Esophagus (tissue), 2 donors: ENCODE data around the gene IRF5. TPM values are rescaled to one million over a fixed set of nuclear protein-coding genes. Genes with fewer than 3 reads are reported as not detected.

ENCODE experiments used
- H3K27ac ChIP-seq, 2 donors: one replicate each; pipeline ENCODE4 v1.5.1; 2013; ENCODE audit warnings: low read depth in 2 of 2, mild to moderate bottlenecking in 2 of 2, inconsistent platforms in 1 of 2, low read length in 1 of 2, moderate library complexity in 1 of 2
- H3K27me3 ChIP-seq, 2 donors: one replicate each; pipeline ENCODE4 v1.6.1; 2013; ENCODE audit warnings: low read length in 2 of 2, control low read depth in 1 of 2, mild to moderate bottlenecking in 1 of 2; ENCODE audit not compliant: insufficient read depth in 2 of 2, control insufficient read depth in 1 of 2
- H3K36me3 ChIP-seq, 2 donors: one replicate each; pipeline ENCODE4 v1.6.1; 2013; ENCODE audit warnings: low read length in 1 of 2; ENCODE audit not compliant: control insufficient read depth in 2 of 2, insufficient read depth in 2 of 2
- H3K4me1 ChIP-seq, 2 donors: one replicate each; pipeline ENCODE4 v1.6.1; 2013; ENCODE audit warnings: low read length in 1 of 2; ENCODE audit not compliant: control insufficient read depth in 2 of 2, insufficient read depth in 2 of 2
- H3K4me3 ChIP-seq, 2 donors: one replicate each; pipeline ENCODE4 v1.5.1; 2013; ENCODE audit warnings: low read length in 2 of 2, mild to moderate bottlenecking in 2 of 2, low read depth in 1 of 2, moderate library complexity in 1 of 2
- H3K9me3 ChIP-seq, 2 donors: one replicate each; pipeline ENCODE4 v1.6.1; 2013; ENCODE audit warnings: mild to moderate bottlenecking in 2 of 2, low read depth in 1 of 2, low read length in 1 of 2, moderate library complexity in 1 of 2; ENCODE audit not compliant: control insufficient read depth in 2 of 2, insufficient read depth in 1 of 2
- WGBS, 2 donors: extraction: QIAGEN DNeasy Blood & Tissue Kit; methylation state at CpG; one replicate each; pipeline ENCODE4 v1.1.7; 2013; 5-methylcytosine and 5-hydroxymethylcytosine counted together
- polyA plus RNA-seq, 2 donors: library from polyadenylated mRNA; stranded (reverse); fragments of 200-250 nt; gene quantifications; one replicate each; pipeline ENCODE4 v1.2.3, GENCODE V29; 2013
- donor health status: healthy with polysubstance abuse.
- donor health status: Bipolar disorder and iron deficiency.

The IRF5 gene, protein sequence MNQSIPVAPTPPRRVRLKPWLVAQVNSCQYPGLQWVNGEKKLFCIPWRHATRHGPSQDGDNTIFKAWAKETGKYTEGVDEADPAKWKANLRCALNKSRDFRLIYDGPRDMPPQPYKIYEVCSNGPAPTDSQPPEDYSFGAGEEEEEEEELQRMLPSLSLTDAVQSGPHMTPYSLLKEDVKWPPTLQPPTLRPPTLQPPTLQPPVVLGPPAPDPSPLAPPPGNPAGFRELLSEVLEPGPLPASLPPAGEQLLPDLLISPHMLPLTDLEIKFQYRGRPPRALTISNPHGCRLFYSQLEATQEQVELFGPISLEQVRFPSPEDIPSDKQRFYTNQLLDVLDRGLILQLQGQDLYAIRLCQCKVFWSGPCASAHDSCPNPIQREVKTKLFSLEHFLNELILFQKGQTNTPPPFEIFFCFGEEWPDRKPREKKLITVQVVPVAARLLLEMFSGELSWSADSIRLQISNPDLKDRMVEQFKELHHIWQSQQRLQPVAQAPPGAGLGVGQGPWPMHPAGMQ
- polyA plus RNA-seq, result 10 to 100 TPM; 10.6 to 14.5 TPM

DNA sequence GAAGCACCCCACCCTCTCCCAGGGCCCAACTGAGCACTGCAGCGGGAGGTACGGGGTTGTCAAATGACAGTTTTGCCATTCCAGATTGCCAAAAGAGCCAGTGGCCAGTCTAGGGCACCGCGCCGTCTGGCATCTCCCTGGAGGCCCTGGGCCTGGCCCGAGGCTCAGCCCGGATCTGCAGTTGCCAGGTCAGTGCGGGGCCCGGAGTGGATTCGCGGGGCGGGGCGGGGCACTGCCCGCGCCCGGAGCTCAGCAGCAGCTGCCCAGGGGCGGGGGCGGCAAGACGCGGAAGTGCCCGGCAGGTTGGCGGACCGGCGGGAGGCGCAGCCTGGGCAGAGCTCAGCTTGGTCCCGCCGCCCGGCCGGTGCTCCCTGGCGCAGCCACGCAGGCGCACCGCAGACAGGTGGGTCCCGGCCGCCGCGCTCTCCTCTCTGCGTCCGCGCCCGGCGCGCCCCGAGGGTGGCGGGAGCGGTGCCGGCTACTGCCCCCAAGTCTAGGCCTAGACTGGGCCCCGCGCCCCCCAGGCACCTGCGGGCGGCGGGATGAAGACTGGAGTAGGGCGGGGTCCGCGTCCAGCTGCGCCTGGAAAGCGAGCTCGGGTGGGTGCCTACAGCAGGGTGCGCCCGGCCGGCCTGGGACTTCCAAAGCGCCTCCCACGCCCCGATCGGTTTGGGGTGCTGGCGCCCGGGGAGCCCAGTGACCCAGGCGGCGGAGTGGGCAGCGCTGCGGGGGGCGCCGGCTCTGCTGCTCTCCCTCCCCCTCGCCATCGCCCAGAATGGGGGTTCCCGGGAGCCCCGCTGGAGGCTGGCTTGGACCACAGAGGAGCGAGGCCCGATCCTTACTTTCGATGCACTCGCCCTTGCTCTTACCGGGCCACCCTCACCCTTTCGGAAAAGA lies at the start of gene IRF5:
Gene IRF5 (plus strand): TSS at position 281 of the 897 bp plus-strand sequence. CDS start 4,155 bp downstream, outside the sequence.
- peak within 1 kb of the TSS; percentile 40 to 55 for H3K27ac ChIP-seq
- H3K36me3 ChIP-seq, result no peaks in the 10 kb centered on the region
- no peaks in the 10 kb centered on the region for H3K27me3 ChIP-seq
- 1 to 3% methylated on average over 46 to 83 of the region's 83 CpGs for WGBS, 2 donors
- H3K4me3 ChIP-seq, result peak within 1 kb of the TSS; percentile 69 to 74
- H3K9me3 ChIP-seq, result no peaks in the 10 kb centered on the region
- H3K4me1 ChIP-seq, result peaks cover 4 to 16% of the 10 kb centered on the region in 2 donors

DNA sequence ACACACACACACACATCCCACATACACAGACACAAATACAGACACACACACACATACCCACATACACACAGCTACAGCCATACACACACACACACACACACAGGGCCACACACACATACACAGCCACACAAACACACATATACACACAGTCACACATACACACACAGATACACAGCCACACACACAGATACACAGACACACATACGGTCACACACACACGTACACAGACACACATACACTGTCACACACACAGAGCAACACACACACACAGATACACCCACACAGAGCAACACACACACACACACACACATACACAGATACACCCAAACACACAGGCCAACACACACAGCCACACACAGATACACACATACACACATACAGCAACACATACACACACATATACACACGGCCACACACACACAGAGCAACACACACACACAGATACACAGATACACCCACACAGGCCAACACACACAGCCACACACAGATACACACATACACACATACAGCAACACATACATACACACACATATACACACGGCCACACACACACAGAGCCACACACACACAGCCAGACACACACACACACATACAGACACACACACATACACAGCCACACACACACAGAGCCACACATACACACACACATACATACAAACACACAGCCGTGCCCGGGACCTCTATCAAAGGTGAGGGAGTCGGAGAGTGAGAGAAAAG lies 49.5 kb upstream of the IRF5 start:
- peaks cover 0 to 3% of the 10 kb centered on the region in 2 donors for H3K27me3 ChIP-seq

DNA sequence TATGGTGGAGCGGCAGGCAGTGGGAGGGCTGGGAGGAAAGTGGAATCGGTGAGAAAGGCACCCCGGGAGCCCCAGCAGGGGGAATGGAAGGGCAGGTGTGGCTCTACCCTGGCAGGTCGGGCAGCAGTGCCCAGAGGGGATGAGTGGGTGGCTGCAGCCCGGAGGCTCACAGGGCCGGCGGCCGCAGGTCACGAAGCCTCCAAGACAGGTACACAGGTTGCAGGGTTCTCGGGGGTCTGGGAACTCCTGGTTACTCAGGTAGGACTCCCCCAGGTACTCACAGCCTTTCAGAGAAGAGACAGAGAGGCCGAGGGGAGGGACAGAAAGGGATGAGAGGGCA lies 49.0 kb upstream of the IRF5 start:
- peaks cover 4 to 25% of the 10 kb centered on the region in 2 donors for H3K4me1 ChIP-seq
- H3K36me3 ChIP-seq, result no peaks in the 10 kb centered on the region
- WGBS, 2 donors, result 63 to 70% methylated on average over 11 of the region's 11 CpGs
- H3K9me3 ChIP-seq, result no peaks in the 10 kb centered on the region
- H3K4me3 ChIP-seq, result no peak overlapping the region
- no peak overlapping the region for H3K27ac ChIP-seq
- peaks cover 0 to 3% of the 10 kb centered on the region in 2 donors for H3K27me3 ChIP-seq

More for the DNA sequence above, 49.5 kb upstream of the IRF5 start:
- Histone ChIP-seq H3K9me3 (no peaks in the 10 kb centered on the region), H3K4me3 (no peak overlapping the region), H3K27ac (no peak overlapping the region), H3K36me3 (no peaks in the 10 kb centered on the region), H3K4me1 (peaks cover 4 to 20% of the 10 kb centered on the region in 2 donors)
- 82 to 83% methylated on average over 7 of the region's 7 CpGs for WGBS, 2 donors

DNA sequence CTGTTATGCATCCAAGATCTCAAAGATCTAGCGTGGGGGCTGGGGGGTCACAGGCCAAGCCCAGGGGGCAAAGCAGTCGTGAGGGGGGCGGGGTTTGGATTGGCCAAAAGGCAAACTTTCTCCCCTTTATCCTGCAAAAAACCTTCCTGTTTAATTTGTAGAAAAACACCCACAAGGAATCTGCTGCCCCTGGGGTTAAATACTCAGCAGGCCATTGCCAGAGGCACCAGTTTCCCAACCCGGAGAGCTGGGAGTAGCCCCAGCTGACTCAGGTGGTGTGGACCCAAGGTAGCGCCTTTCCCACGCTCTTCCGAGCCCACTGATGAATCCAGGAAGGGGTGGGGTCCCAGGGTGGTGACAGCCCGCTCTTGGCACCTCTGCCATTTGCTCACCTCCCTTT lies 48.6 kb upstream of the IRF5 start:
- Histone ChIP-seq H3K9me3 (no peaks in the 10 kb centered on the region), H3K27ac (no peak overlapping the region), H3K36me3 (no peaks in the 10 kb centered on the region), H3K4me3 (no peak overlapping the region), H3K27me3 (peaks cover 0 to 3% of the 10 kb centered on the region in 2 donors), H3K4me1 (peaks cover 4 to 27% of the 10 kb centered on the region in 2 donors)
- 55 to 68% methylated on average over 8 of the region's 8 CpGs for WGBS, 2 donors

DNA sequence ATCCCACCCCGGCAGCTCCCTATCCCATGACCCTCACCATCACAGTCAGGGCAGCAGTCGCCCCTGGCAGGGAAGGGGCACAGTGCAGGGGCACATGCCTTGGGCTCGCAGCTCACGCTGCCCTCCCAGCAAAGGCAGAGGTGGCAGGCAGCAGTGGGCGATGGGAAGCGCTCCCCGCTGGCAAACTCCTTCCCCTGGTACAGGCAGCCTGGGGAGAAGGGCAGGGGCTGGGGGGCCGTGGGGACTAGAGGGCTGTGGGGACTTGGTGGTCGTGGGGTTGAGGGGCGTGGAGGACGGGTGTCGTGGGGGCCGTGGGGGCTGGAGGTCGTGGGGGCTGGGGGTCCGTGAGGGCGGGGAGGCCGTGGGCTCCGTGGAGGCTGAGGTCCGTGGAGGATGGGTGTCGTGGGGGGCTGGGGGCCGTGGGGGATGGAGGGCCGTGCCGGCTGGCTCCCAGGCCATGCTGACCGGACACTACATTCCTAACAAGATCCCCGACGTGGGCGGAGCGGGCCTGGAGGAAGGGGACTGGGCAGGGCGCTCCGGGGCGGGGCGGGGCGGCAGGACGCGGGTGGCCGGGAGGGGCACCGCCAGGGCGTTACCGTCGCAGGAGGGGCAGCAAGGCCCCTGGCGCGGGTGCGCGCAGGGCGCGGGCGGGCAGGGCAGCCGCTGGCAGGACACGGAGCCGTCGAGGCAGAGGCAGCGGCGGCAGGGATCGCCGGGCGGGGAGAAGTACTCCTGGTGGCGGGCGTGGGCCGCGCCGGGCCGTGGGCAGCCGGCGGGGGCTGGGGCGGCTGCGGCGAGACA lies 47.2 kb upstream of the IRF5 start:
- Histone ChIP-seq H3K9me3 (no peaks in the 10 kb centered on the region), H3K4me3 (peak overlapping the region; percentile 35 to 61), H3K36me3 (no peaks in the 10 kb centered on the region), H3K27ac (peak overlapping the region; percentile 36 to 78), H3K27me3 (peaks cover 0 to 3% of the 10 kb centered on the region in 2 donors), H3K4me1 (peaks cover 4 to 27% of the 10 kb centered on the region in 2 donors)
- 24 to 25% methylated on average over 39 to 67 of the region's 67 CpGs for WGBS, 2 donors

DNA sequence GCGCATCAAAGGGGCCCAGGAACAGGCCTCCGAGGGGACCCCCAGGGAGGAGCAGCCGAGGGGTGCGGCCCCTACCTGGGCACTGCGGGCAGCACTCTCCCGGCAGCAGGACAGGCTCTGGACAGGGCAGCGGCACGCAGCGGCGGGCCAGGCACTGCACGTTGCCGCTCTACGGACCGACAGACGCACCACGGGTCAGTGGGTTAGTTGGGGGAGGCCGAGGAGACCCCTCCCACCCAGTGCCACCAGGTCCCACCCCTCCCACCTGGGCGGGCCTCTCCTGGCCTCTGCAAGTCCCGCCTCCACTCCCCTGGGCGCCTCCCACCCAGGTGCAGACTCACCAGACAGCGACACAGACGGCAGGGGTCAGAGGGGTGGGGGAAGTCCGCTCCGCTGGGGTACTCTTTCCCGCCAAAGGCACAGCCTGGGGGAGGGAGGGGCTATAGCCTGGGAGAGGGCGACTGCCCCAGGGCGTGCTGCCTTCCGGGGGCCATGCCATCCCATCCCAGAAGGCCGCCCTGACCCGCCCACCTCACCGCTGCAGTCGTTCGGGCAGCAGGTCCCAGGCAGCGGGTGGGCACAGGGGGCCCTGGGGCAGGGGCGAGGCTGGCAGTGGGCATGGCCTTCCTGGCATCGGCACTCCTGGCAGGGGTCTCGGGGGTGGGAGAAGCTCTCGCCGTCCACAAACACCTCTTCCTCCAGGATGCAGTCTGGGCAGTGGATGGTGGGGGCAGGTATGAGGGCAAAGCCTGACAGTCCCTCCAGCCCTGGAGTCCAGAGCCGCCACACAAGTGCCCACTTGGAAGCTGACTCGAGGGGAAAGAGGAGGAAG lies 46.4 kb upstream of the IRF5 start:
- WGBS, 2 donors, result 30 to 35% methylated on average over 36 to 41 of the region's 41 CpGs
- Histone ChIP-seq H3K27ac (peak overlapping the region; percentile 36 to 78), H3K27me3 (peaks cover 0 to 3% of the 10 kb centered on the region in 2 donors), H3K4me3 (peak overlapping the region; percentile 35 to 61), H3K9me3 (no peaks in the 10 kb centered on the region), H3K4me1 (peaks cover 4 to 27% of the 10 kb centered on the region in 2 donors), H3K36me3 (no peaks in the 10 kb centered on the region)

DNA sequence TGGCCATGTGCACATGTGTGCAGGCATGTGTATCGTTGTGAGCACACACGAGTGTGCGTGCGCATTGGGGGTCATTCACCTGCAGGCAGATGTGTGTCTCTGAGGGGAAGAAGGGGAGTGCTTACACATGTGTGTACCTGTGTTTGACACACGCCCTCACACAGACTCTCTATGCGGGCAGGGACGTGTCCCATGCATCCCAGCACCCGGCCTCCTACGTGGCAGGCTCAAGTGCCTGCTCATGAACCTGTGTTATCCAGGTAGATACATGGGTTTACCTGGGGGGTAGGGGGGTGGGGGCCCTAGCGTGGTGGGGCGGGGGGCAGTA lies 45.8 kb upstream of the IRF5 start:
- H3K4me3 ChIP-seq, result peak overlapping the region in 1 of 2 donors; percentile 61
- H3K4me1 ChIP-seq, result peaks cover 4 to 27% of the 10 kb centered on the region in 2 donors
- H3K36me3 ChIP-seq, result no peaks in the 10 kb centered on the region
- 66% methylated on average over 11 of the region's 11 CpGs for WGBS, 2 donors
- no peaks in the 10 kb centered on the region for H3K9me3 ChIP-seq
- H3K27me3 ChIP-seq, result peaks cover 0 to 3% of the 10 kb centered on the region in 2 donors
- peak overlapping the region; percentile 36 to 72 for H3K27ac ChIP-seq

DNA sequence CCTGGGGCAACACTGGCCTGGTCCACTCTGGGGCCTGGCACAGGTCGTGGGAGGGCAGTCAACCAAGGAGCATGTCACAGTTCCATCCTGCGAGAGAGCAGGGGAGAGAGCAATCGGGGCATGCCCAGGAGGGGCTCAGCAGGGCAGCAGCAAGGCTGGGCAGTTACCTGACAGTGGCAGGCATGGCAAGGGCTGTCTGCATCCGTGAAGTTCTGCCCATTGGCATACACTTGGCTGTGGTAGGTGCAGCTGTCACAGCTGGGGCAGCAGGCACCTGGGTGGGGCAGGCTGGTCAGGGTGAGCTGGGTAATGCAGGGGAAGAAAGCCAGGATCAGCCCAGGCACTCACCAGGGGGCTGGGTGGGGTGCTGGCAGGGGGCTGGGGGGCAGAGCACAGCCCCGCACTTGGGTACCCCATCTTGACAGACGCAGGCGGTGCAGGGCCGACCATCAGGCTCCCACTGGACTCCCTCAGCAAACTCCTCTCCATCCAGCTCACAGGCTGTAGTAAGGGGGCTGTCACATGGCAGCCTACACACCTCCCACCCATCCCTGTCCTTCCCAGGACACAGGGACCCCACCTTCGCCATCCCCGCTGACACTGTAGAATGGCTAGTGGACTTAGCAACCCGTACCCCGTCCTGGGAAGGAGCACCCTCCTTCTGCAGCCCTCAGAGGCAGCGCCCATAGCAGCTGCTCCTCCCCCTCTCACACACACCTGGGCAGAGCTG lies 45.0 kb upstream of the IRF5 start:
- H3K27ac ChIP-seq, result peak overlapping the region; percentile 68 to 84

More for the DNA sequence above, 45.0 kb upstream of the IRF5 start:
- Histone ChIP-seq H3K36me3 (no peaks in the 10 kb centered on the region), H3K27me3 (peaks cover 0 to 3% of the 10 kb centered on the region in 2 donors), H3K4me3 (no peak overlapping the region), H3K9me3 (no peaks in the 10 kb centered on the region), H3K4me1 (peaks cover 4 to 27% of the 10 kb centered on the region in 2 donors)
- 57 to 65% methylated on average over 11 to 13 of the region's 13 CpGs for WGBS, 2 donors
